Lower lobe of right lung (tissue), 2 donors: ENCODE measurements around the gene FCF1. TPM values are rescaled to one million over a fixed set of nuclear protein-coding genes. Genes with fewer than 3 reads are reported as not detected.

Experiments
- ATAC-seq, 2 donors: fragments of 200-7000 bp; cut with Tn5 transposase; one replicate each; pipeline ENCODE4 v1.9.1; 2020 to 2022; ENCODE audit warnings: mild to moderate bottlenecking in 2 of 2, moderate library complexity in 2 of 2
- DNase-seq: peaks from one replicate; pipeline ENCODE4 v3.0.0-alpha.2; 2020
- H3K27ac ChIP-seq: fragments of 200-600 bp; one replicate; pipeline ENCODE4 v1.8.0; 2022
- H3K27me3 ChIP-seq: fragments of 200-600 bp; one replicate; pipeline ENCODE4 v1.8.0; 2022; ENCODE audit warnings: low read depth
- H3K36me3 ChIP-seq: fragments of 200-600 bp; one replicate; pipeline ENCODE4 v1.8.0; 2022; ENCODE audit warnings: mild to moderate bottlenecking
- H3K4me1 ChIP-seq: fragments of 200-600 bp; one replicate; pipeline ENCODE4 v1.8.0; 2022
- H3K4me3 ChIP-seq: fragments of 200-600 bp; one replicate; pipeline ENCODE4 v1.8.0; 2022; ENCODE audit warnings: mild to moderate bottlenecking
- H3K9me3 ChIP-seq: fragments of 200-600 bp; one replicate; pipeline ENCODE4 v1.8.0; 2022
- CTCF ChIP-seq: fragments of 200-600 bp; IDR thresholded peaks from one replicate; pipeline ENCODE4 v1.8.0; 2022; ENCODE audit warnings: antibody characterized with exemption, mild to moderate bottlenecking
- intact Hi-C: fragments of 100-400 bp; cut with DNase I; formaldehyde crosslinking; loops from one replicate; pipeline ENCODE4 v1.11.0; 2022
- total RNA-seq: library from RNA; stranded (reverse); fragmentation: NEBNext Ultra II Directional; extraction: Animal tissue kit (Norgen Biotek cat#: 25700); gene quantifications from one replicate; pipeline ENCODE4 v1.2.1, GENCODE V29; 2021
- donor health status: DM: no; HTN: yes; CAD: no; lungs with severe emphysema.

Gene FCF1
- total RNA-seq, 1 donor from 2014 or later, result 48.6 TPM

- TF ChIP-seq CTCF, result no peak
- ATAC-seq (no peak), DNase-seq (no peak)
- no peak overlapping the region for H3K27ac ChIP-seq
- H3K4me3 ChIP-seq, result no peak overlapping the region
- no peaks in the 10 kb centered on the region for H3K27me3 ChIP-seq
- intact Hi-C loops, result no loop called here
- peaks cover 85% of the 10 kb centered on the region for H3K36me3 ChIP-seq
- no peaks in the 10 kb centered on the region for H3K9me3 ChIP-seq
- H3K4me1 ChIP-seq, result peaks cover 6% of the 10 kb centered on the region
Measured at GRCh38 chr14:74682169-74682952, 30.6 kb upstream of the FCF1 start.

DNA sequence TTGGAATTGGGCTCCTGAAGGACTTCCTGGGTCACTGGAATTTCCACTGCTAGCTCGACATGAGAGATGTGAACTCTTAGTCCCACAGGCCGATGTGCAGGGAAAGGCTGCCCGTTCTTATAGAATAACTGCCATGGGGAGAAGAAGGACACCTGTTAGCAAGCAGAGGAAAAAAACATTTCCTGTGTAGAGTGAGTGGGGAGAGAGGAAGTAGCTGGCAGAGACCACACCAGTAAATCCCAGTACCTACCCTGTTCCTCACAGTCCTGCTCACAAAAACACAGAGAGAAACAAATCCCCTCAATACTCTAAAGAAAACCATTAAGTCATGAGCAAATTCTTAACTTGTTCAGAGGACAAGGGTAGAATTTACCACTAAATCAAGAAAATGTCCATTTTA is 29.5 kb upstream of the FCF1 start:
- Histone ChIP-seq H3K27me3 (no peaks in the 10 kb centered on the region), H3K4me3 (no peak overlapping the region), H3K27ac (no peak overlapping the region), H3K4me1 (peaks cover 6% of the 10 kb centered on the region), H3K9me3 (no peaks in the 10 kb centered on the region), H3K36me3 (peaks cover 83% of the 10 kb centered on the region)
- no peak for TF ChIP-seq CTCF
- intact Hi-C loops, result no loop called here
- no peak for ATAC-seq
- no peak for DNase-seq

DNA sequence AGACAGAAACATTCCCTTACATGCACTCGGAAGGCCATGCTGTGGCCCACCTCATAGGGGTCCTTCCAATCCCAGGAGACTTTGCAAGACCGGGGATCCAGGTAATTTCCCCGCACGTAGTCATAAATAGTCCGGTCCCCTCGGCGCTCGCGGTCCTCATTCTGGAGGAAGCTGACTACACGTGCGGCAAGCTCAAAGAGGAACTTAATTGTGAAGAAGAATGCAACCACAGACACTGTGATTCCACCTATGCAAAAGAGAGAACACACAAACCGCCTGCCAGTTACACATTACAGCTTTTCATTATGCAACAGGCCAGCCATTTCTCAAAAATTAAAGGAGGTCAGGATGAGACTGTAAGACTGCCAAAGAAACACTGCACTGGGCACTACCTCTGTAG is 28.5 kb upstream of the FCF1 start:
- peaks cover 83% of the 10 kb centered on the region for H3K36me3 ChIP-seq
- no peak for TF ChIP-seq CTCF
- peak; percentile 65 for DNase-seq
- H3K27me3 ChIP-seq, result no peaks in the 10 kb centered on the region
- ATAC-seq, result peak; percentile 28 to 51
- peaks cover 6% of the 10 kb centered on the region for H3K4me1 ChIP-seq
- intact Hi-C loops, result no loop called here
- no peaks in the 10 kb centered on the region for H3K9me3 ChIP-seq
- H3K27ac ChIP-seq, result no peak overlapping the region
- H3K4me3 ChIP-seq, result no peak overlapping the region

DNA sequence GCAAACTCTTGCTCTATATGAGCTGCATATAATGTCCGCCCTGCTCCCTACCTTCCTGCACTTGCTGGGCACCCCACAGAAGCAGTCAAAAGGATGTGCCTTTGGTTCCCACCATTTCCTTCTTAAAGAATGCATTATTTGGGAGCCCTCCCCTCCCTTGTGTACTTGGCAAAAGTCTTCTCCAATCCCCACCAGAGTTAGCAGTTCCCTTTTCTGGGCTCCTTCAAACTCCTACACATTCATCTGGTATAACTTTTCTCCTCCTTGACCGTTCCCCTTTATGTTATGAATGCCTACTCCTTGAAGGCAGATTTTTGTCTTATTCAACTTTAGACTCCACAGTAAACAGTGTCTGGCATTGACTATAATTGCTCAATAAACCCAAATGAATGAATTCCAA is 27.9 kb upstream of the FCF1 start:
- TF ChIP-seq CTCF, result no peak
- Histone ChIP-seq H3K36me3 (peaks cover 87% of the 10 kb centered on the region), H3K27me3 (no peaks in the 10 kb centered on the region), H3K9me3 (no peaks in the 10 kb centered on the region), H3K4me3 (no peak overlapping the region), H3K4me1 (peaks cover 6% of the 10 kb centered on the region), H3K27ac (no peak overlapping the region)
- DNase-seq (no peak), ATAC-seq (peak in 1 of 2 donors; percentile 29)
- intact Hi-C loops, result no loop called here

GRCh38 chr14:74685921-74686678 is 26.8 kb upstream of the FCF1 start:
- Histone ChIP-seq H3K27me3 (no peaks in the 10 kb centered on the region), H3K27ac (no peak overlapping the region), H3K36me3 (peaks cover 91% of the 10 kb centered on the region), H3K4me1 (peaks cover 6% of the 10 kb centered on the region), H3K9me3 (no peaks in the 10 kb centered on the region), H3K4me3 (no peak overlapping the region)
- ATAC-seq, result no peak
- intact Hi-C loops, result no loop called here
- DNase-seq, result no peak
- TF ChIP-seq CTCF, result no peak
